Mesothelial cell of epicardium (in vitro differentiated cells): ENCODE data around the gene ETV7. TPM values are rescaled to one million over a fixed set of nuclear protein-coding genes. Genes with fewer than 3 reads are reported as not detected.

Experiments
- DNase-seq, 2 experiments: peaks; one replicate each; pipeline ENCODE4 v3.0.0; 2021; ENCODE audit warnings: low spot score in 2 of 2; ENCODE audit not compliant: unreplicated experiment in 2 of 2
- H3K27ac Mint-ChIP-seq: 2 replicates; pipeline ENCODE4 v1.8.0; 2021; ENCODE audit warnings: mixed read lengths
- H3K27me3 Mint-ChIP-seq: 2 replicates; pipeline ENCODE4 v1.8.0; 2021; ENCODE audit warnings: low read depth, mixed read lengths
- H3K36me3 Mint-ChIP-seq: 2 replicates; pipeline ENCODE4 v1.8.0; 2021; ENCODE audit warnings: mixed read lengths
- H3K4me1 Mint-ChIP-seq: 2 replicates; pipeline ENCODE4 v1.8.0; 2021; ENCODE audit warnings: mixed read lengths
- H3K4me3 Mint-ChIP-seq: 2 replicates; pipeline ENCODE4 v1.8.0; 2021; ENCODE audit warnings: mild to moderate bottlenecking, moderate library complexity, mixed read lengths
- H3K9me3 Mint-ChIP-seq: 2 replicates; pipeline ENCODE4 v1.8.0; 2021; ENCODE audit warnings: mixed read lengths
- CTCF ChIP-seq: fragments of 200-600 bp; sonication (generic); IDR thresholded peaks from one replicate; pipeline ENCODE4 v1.5.0; 2021; ENCODE audit warnings: antibody characterized with exemption; ENCODE audit not compliant: unreplicated experiment
- total RNA-seq: library from RNA; stranded (reverse); gene quantifications from 3 replicates; pipeline ENCODE4 v1.2.1, GENCODE V29; 2021

ETV7 gene
- total RNA-seq, 1 donor from 2014 or later, result 0.47 TPM

- DNase-seq, result no peak
- peaks cover 6% of the 10 kb centered on the region for H3K27me3 Mint-ChIP-seq
- no peak overlapping the region for H3K4me3 Mint-ChIP-seq
- H3K4me1 Mint-ChIP-seq, result no peaks in the 10 kb centered on the region
- H3K36me3 Mint-ChIP-seq, result no peaks in the 10 kb centered on the region
- no peak overlapping the region for H3K27ac Mint-ChIP-seq
- TF ChIP-seq CTCF, result no peak
- H3K9me3 Mint-ChIP-seq, result no peaks in the 10 kb centered on the region
These were observed 9.1 kb downstream of the ETV7 start for GRCh38 chr6:36378243-36378920.

DNA sequence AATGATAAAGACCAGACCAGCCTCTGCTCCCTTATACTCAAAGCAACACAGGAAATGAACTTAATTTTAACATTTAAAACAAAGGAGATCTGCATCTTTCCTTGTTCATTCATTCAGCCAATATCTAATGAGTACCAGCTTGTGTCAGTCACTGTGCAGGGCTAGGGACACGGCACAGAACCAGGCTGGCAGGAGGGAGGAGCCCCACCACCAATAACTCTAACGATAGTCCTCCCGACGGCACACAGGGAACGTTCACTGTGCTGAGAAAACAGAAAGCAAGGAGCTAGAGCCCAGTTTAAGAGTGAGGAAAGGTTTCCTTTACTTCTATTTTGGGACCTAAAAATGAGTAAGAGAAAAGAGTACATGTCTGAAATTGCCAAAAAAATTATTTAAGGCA, 9.9 kb downstream of the ETV7 start:
- Mint-ChIP-seq H3K9me3 (no peaks in the 10 kb centered on the region), H3K36me3 (no peaks in the 10 kb centered on the region), H3K27me3 (peaks cover 4% of the 10 kb centered on the region), H3K27ac (no peak overlapping the region), H3K4me1 (peaks cover 5% of the 10 kb centered on the region), H3K4me3 (no peak overlapping the region)
- DNase-seq, result no peak
- TF ChIP-seq CTCF, result no peak

GRCh38 chr6:36376742-36377141, 10.7 kb downstream of the ETV7 start:
- Mint-ChIP-seq H3K4me3 (no peak overlapping the region), H3K27ac (no peak overlapping the region), H3K27me3 (peaks cover 7% of the 10 kb centered on the region), H3K9me3 (no peaks in the 10 kb centered on the region), H3K36me3 (no peaks in the 10 kb centered on the region), H3K4me1 (peaks cover 14% of the 10 kb centered on the region)
- no peak for TF ChIP-seq CTCF
- DNase-seq, result no peak

DNA sequence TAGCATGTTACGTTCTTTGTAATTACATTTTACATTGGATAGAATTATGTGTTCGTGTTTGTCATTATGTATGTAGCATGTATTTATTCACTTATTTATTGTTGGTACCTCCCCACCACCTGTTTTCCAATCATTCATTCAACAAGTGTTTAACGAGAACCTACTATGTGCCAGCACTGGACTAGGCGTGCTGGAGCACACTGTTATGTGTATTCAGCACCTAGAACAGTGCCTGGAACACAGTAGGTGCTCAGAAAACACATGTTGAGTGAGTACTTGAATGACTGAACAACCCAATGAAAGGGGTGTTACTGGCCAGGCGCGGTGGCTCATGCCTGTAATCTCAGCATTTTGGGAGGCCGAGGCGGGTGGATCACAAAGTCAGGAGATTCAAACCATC, 11.3 kb downstream of the ETV7 start:
- TF ChIP-seq CTCF, result no peak
- no peak overlapping the region for H3K27ac Mint-ChIP-seq
- H3K4me1 Mint-ChIP-seq, result peaks cover 14% of the 10 kb centered on the region
- no peaks in the 10 kb centered on the region for H3K36me3 Mint-ChIP-seq
- H3K4me3 Mint-ChIP-seq, result no peak overlapping the region
- H3K27me3 Mint-ChIP-seq, result peaks cover 7% of the 10 kb centered on the region
- no peak for DNase-seq
- no peaks in the 10 kb centered on the region for H3K9me3 Mint-ChIP-seq

DNA sequence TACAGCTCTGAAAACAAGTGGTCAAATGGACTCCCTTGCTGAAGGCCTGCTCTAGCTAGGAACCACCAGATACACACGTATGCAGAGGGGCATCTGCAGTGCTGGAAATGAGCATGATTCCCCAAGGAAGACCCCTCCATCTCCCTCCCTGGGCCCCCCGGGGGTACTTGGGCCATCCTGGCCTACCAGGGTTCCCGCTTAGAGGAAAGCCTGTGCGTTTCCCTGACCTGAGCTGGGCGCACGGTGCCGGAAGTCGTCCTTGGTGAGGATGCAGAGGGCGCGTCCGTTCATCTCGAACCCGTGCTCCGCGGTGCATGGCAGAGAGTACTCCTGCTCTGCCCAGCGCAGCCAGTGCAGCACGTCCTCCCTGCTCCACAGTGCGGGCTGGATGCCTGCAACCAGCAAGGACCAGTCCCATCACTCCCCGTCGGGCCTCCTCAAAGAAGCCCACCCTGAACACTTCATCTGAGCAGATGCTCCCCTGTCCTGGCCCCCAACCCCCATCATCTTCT, 11.8 kb downstream of the ETV7 start:
- Mint-ChIP-seq H3K27ac (no peak overlapping the region), H3K27me3 (peaks cover 7% of the 10 kb centered on the region), H3K9me3 (no peaks in the 10 kb centered on the region), H3K4me1 (peaks cover 14% of the 10 kb centered on the region), H3K36me3 (no peaks in the 10 kb centered on the region), H3K4me3 (no peak overlapping the region)
- DNase-seq, result no peak
- no peak for TF ChIP-seq CTCF
